ENCODE data around the gene STK33.

GRCh38 chr11:8573777-8574176, 20.3 kb downstream of the STK33 start:
- no peak for TF ChIP-seq HDAC2 (CRISPR knock-in tag; IDR thresholded peaks at IDR 0.05)
- no peak for TF ChIP-seq SAFB2 (CRISPR knock-in tag; IDR thresholded peaks at IDR 0.05; ENCODE audit: borderline replicate concordance, low read depth)
- TF ChIP-seq GABPB1 (CRISPR knock-in tag; IDR thresholded peaks at IDR 0.05) = no peak
- no peak for TF ChIP-seq TFAP4 (IDR thresholded peaks at IDR 0.05; ENCODE audit: borderline replicate concordance, low read depth)
- TF ChIP-seq ZNF605 (CRISPR knock-in tag; IDR thresholded peaks at IDR 0.05) = no peak
